Ovary (tissue), 3 donors: Measurements from ENCODE around the gene GPR156.

Source experiments
- EP300 ChIP-seq: sonication (generic); formaldehyde crosslinking; IDR thresholded peaks from one replicate; pipeline ENCODE4 v1.6.1; 2017; ENCODE audit warnings: antibody characterized with exemption
- POLR2A ChIP-seq: fragments of 450-650 bp; IDR thresholded peaks from one replicate; pipeline ENCODE4 v1.6.1; 2017; ENCODE audit warnings: antibody characterized with exemption, mild to moderate bottlenecking, moderate library complexity
- TF ChIP-seq, protein P1 (sequence below), 3 donors: fragments of 450-650 bp in 2 of 3; fragments of 200-600 bp in 1 of 3; IDR thresholded peaks; one replicate each; pipeline versions ENCODE4 v1.5.1 to v1.8.0; 2016 to 2022; ENCODE audit warnings: antibody characterized with exemption in 3 of 3, mild to moderate bottlenecking in 1 of 3
- donor health status: DM: no; HTN: no; CAD: no.

DNA sequence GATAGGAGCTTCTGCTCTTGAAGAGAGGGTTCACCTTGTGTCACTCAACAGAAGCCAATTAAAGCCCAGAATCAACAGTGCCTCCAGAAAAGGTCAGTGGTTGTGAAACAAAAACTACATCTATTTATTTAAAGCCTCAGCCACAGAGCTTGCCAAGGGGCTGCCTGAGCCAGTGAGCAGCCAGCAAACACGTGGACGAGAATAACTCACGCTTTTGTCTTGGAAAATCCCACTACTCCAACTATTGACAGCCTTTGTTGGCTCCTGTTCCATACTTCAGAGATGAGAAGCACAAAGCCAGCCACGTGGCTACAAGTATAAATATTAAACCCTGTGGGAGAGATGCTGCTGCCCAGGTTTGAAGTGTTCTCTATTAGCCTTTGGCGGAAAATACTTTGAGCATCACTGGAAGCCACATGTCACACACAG lies 10.3 kb downstream of the GPR156 start:
- TF ChIP-seq, protein P1, sequence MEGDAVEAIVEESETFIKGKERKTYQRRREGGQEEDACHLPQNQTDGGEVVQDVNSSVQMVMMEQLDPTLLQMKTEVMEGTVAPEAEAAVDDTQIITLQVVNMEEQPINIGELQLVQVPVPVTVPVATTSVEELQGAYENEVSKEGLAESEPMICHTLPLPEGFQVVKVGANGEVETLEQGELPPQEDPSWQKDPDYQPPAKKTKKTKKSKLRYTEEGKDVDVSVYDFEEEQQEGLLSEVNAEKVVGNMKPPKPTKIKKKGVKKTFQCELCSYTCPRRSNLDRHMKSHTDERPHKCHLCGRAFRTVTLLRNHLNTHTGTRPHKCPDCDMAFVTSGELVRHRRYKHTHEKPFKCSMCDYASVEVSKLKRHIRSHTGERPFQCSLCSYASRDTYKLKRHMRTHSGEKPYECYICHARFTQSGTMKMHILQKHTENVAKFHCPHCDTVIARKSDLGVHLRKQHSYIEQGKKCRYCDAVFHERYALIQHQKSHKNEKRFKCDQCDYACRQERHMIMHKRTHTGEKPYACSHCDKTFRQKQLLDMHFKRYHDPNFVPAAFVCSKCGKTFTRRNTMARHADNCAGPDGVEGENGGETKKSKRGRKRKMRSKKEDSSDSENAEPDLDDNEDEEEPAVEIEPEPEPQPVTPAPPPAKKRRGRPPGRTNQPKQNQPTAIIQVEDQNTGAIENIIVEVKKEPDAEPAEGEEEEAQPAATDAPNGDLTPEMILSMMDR (IDR thresholded peaks at IDR 0.05): no peak
- TF ChIP-seq POLR2A: no peak
- no peak for TF ChIP-seq EP300
